H9 (cell line): Measurements from ENCODE around the gene GFRA1. TPM values are rescaled to one million over a fixed set of nuclear protein-coding genes. Genes with fewer than 3 reads are reported as not detected.
A peak's percentile ranks its signal among the peaks of the same experiment; 100 is the strongest.

Experiments
- DNase-seq: peaks from one replicate; pipeline ENCODE4 v3.0.0-alpha.2; 2017
- H2AFZ ChIP-seq: one replicate; pipeline ENCODE4 v1.6.1; 2013; ENCODE audit warnings: mild to moderate bottlenecking, low read length, control low read depth, moderate library complexity
- H2AK5ac ChIP-seq: 2 replicates; pipeline ENCODE4 v1.6.1; 2013; ENCODE audit warnings: low read length, control low read depth, mixed read lengths; ENCODE audit not compliant: insufficient read length
- H2BK120ac ChIP-seq: one replicate; pipeline ENCODE4 v1.6.1; 2013; ENCODE audit warnings: low read depth, mild to moderate bottlenecking, low read length, control low read depth, inconsistent platforms; ENCODE audit not compliant: poor library complexity, severe bottlenecking
- H2BK12ac ChIP-seq: 2 replicates; pipeline ENCODE4 v1.6.1; 2013; ENCODE audit warnings: low read length, control low read depth, mixed read lengths, low read depth; ENCODE audit not compliant: insufficient read length
- H2BK15ac ChIP-seq: 2 replicates; pipeline ENCODE4 v1.6.1; 2013; ENCODE audit warnings: low read depth, low read length, control low read depth
- H2BK20ac ChIP-seq: one replicate; pipeline ENCODE4 v1.6.1; 2013; ENCODE audit warnings: low read depth, mild to moderate bottlenecking, low read length, control low read depth, inconsistent platforms; ENCODE audit not compliant: poor library complexity, severe bottlenecking
- H2BK5ac ChIP-seq: 2 replicates; pipeline ENCODE4 v1.6.1; 2013; ENCODE audit warnings: low read length, control low read depth, mixed read lengths; ENCODE audit not compliant: insufficient read length
- H3K14ac ChIP-seq: 2 replicates; pipeline ENCODE4 v1.6.1; 2013; ENCODE audit warnings: low read length, control low read depth; ENCODE audit not compliant: insufficient read depth
- H3K18ac ChIP-seq: 2 replicates; pipeline ENCODE4 v1.6.1; 2013; ENCODE audit warnings: low read depth, mild to moderate bottlenecking, mixed read lengths, low read length, control low read depth; ENCODE audit not compliant: insufficient read length
- H3K23ac ChIP-seq: 2 replicates; pipeline ENCODE4 v1.6.1; 2013; ENCODE audit warnings: low read length, control low read depth, mixed read lengths, low read depth; ENCODE audit not compliant: insufficient read length
- H3K23me2 ChIP-seq: 2 replicates; pipeline ENCODE4 v1.6.1; 2013; ENCODE audit warnings: low read depth, mild to moderate bottlenecking, mixed read lengths, low read length, control low read depth; ENCODE audit not compliant: insufficient read length, poor library complexity, severe bottlenecking
- H3K27ac ChIP-seq: 2 replicates; pipeline ENCODE4 v1.5.1; 2013; ENCODE audit warnings: low read length, control low read depth, mixed read lengths, low read depth; ENCODE audit not compliant: insufficient read length
- H3K27me3 ChIP-seq: 2 replicates; pipeline ENCODE4 v1.6.1; 2013; ENCODE audit warnings: low read length, control low read depth, inconsistent platforms; ENCODE audit not compliant: insufficient read depth
- H3K4ac ChIP-seq: 2 replicates; pipeline ENCODE4 v1.6.1; 2013; ENCODE audit warnings: low read depth, mild to moderate bottlenecking, control low read depth, inconsistent platforms, low read length, moderate library complexity
- H3K4me1 ChIP-seq: 2 replicates; pipeline ENCODE4 v1.6.1; 2013; ENCODE audit warnings: low read length, control low read depth, inconsistent platforms; ENCODE audit not compliant: insufficient read depth
- H3K4me2 ChIP-seq: 2 replicates; pipeline ENCODE4 v1.6.1; 2013; ENCODE audit warnings: low read length, control low read depth, mixed read lengths; ENCODE audit not compliant: insufficient read length, insufficient read depth
- H3K56ac ChIP-seq: 2 replicates; pipeline ENCODE4 v1.6.1; 2013; ENCODE audit warnings: low read depth, mild to moderate bottlenecking, mixed read lengths, low read length, control low read depth; ENCODE audit not compliant: insufficient read length
- H3K79me1 ChIP-seq: 2 replicates; pipeline ENCODE4 v1.6.1; 2013; ENCODE audit warnings: low read depth, mild to moderate bottlenecking, moderate library complexity, low read length, control low read depth, inconsistent platforms; ENCODE audit not compliant: insufficient read depth, poor library complexity, severe bottlenecking
- H3K79me2 ChIP-seq: 2 replicates; pipeline ENCODE4 v1.6.1; 2013; ENCODE audit warnings: low read length, control low read depth, inconsistent platforms; ENCODE audit not compliant: insufficient read depth
- H3K9ac ChIP-seq: 2 replicates; pipeline ENCODE4 v1.6.1; 2013; ENCODE audit warnings: low read length, control low read depth, mixed read lengths; ENCODE audit not compliant: insufficient read length; ENCODE audit errors: extremely low read depth
- H3K9me3 ChIP-seq: one replicate; pipeline ENCODE4 v1.6.1; 2013; ENCODE audit warnings: low read depth, low read length, inconsistent platforms; ENCODE audit not compliant: control insufficient read depth
- H3T11ph ChIP-seq: one replicate; pipeline ENCODE4 v1.6.1; 2013; ENCODE audit warnings: mild to moderate bottlenecking, low read length, control low read depth, inconsistent platforms
- H4K20me1 ChIP-seq: one replicate; pipeline ENCODE4 v1.6.1; 2013; ENCODE audit not compliant: control insufficient read depth, insufficient read length, insufficient read depth
- H4K5ac ChIP-seq: 2 replicates; pipeline ENCODE4 v1.6.1; 2013; ENCODE audit warnings: low read depth, mild to moderate bottlenecking, mixed read lengths, low read length, control low read depth; ENCODE audit not compliant: insufficient read length
- H4K8ac ChIP-seq: replicated peaks from 2 replicates; pipeline ENCODE4 v1.6.1; 2013; ENCODE audit warnings: low read length, control low read depth, mixed read lengths, low read depth; ENCODE audit not compliant: insufficient read length
- H4K91ac ChIP-seq: 2 replicates; pipeline ENCODE4 v1.6.1; 2013; ENCODE audit warnings: low read depth, mild to moderate bottlenecking, moderate library complexity, mixed read lengths, low read length, control low read depth; ENCODE audit not compliant: insufficient read length
- H3K27ac Mint-ChIP-seq, 3 experiments: 2 replicates in 2 of 3; 3 replicates in 1 of 3; pipeline ENCODE4 v1.8.0; 2020 to 2021; ENCODE audit warnings: mixed read lengths in 3 of 3, mild to moderate bottlenecking in 1 of 3, moderate library complexity in 1 of 3
- H3K27me3 Mint-ChIP-seq: 2 replicates; pipeline ENCODE4 v1.8.0; 2021; ENCODE audit warnings: low read depth, mild to moderate bottlenecking, moderate library complexity, mixed read lengths
- H3K36me3 Mint-ChIP-seq, 3 experiments: 2 replicates in 2 of 3; 3 replicates in 1 of 3; pipeline ENCODE4 v1.8.0; 2020 to 2021; ENCODE audit warnings: low read depth in 3 of 3, mixed read lengths in 3 of 3; ENCODE audit not compliant: insufficient read depth in 1 of 3
- H3K4me1 Mint-ChIP-seq, 2 experiments: 2 replicates each; pipeline ENCODE4 v1.8.0; 2020; ENCODE audit warnings: mixed read lengths in 2 of 2
- H3K4me3 Mint-ChIP-seq, 2 experiments: 2 replicates in 1 of 2; 3 replicates in 1 of 2; pipeline ENCODE4 v1.8.0; 2020 to 2021; ENCODE audit warnings: mild to moderate bottlenecking in 2 of 2, mixed read lengths in 2 of 2, moderate library complexity in 1 of 2
- H3K9me3 Mint-ChIP-seq, 2 experiments: 2 replicates in 1 of 2; 3 replicates in 1 of 2; pipeline ENCODE4 v1.8.0; 2020; ENCODE audit warnings: mild to moderate bottlenecking in 2 of 2, mixed read lengths in 2 of 2, moderate library complexity in 1 of 2
- CTCF ChIP-seq: fragments of 200-600 bp; sonication (generic); conservative IDR thresholded peaks from 3 replicates; pipeline ENCODE4 v1.8.0; 2021; ENCODE audit warnings: antibody characterized with exemption, mild to moderate bottlenecking
- WGBS: extraction: QIAGEN DNeasy Blood & Tissue Kit; methylation state at CpG from one replicate; pipeline ENCODE4 v1.1.7; 2013; ENCODE audit warnings: missing lambda C conversion rate, low lambda C conversion rate, mixed read lengths; ENCODE audit not compliant: insufficient read length; ENCODE audit errors: extremely low coverage; 5-methylcytosine and 5-hydroxymethylcytosine counted together
- long read RNA-seq: library from polyadenylated mRNA; unstranded; transcript quantifications from one replicate; pipeline ENCODE4 v2.0.0, GENCODE V29; 2020
- total RNA-seq: library from RNA; stranded (reverse); gene quantifications from 2 replicates; pipeline ENCODE4 v1.2.1, GENCODE V29; 2021

GFRA1 gene, protein sequence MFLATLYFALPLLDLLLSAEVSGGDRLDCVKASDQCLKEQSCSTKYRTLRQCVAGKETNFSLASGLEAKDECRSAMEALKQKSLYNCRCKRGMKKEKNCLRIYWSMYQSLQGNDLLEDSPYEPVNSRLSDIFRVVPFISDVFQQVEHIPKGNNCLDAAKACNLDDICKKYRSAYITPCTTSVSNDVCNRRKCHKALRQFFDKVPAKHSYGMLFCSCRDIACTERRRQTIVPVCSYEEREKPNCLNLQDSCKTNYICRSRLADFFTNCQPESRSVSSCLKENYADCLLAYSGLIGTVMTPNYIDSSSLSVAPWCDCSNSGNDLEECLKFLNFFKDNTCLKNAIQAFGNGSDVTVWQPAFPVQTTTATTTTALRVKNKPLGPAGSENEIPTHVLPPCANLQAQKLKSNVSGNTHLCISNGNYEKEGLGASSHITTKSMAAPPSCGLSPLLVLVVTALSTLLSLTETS
- total RNA-seq, result 0.24 and 0.59 TPM in 2 replicates
- long read RNA-seq, result 0 reads

DNA sequence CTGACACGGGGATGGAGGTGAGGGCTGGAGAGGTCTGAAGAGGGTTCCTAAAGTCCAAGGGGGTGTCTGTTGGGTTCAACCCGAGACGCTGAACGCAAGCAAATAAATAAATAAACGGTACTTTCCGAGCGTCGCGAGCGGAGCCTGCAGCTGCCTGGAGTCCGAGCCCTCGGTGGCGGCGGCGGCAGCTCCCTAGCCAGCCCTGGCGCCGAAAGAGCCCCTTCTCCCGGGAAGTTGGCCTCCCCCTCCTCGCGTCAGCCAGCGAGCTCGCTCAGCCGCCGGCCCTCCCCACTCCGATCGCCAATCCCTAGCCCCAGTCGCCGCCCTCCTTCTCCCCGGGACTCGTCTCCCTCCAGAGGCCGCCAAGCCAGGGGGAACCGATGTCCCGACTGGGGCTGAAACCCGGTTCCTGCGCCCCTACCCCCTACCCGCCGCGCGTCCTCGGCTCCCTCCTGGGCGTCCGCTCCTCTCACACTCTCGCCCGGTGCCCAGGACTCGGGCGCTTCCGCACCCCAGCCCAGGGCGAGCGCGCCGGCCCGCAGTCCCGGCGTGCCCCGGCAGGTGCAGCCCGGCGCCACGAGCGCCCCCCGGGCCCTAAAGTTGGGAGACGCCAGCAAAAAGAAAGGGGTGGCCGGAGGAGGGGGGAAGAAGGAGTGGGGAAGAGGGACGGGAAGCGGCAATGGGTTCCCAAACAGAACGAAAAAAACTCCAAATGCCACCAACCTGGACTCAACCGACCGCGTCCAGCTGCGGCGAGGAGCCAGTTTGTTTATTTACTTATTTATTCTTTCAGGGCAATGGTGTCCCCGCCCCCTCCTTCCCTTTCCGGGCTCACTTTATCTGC, at the start of gene GFRA1:
Gene GFRA1 (minus strand): TSS at position 767 of the 844 bp plus-strand sequence. CDS start 1,177 bp downstream, outside the sequence.
- H4K20me1 ChIP-seq, result no peaks in the 10 kb centered on the region
- Mint-ChIP-seq H3K9me3 (no peaks in the 10 kb centered on the region; a peak in 3 of 5 replicates), H3K27me3 (no peaks in the 10 kb centered on the region; the same call in none of the 2 replicates), H3K27ac (no peak within 1 kb of the TSS), H3K4me3 (peak within 1 kb of the TSS; percentile 68 to 91), H3K36me3 (no peaks in the 10 kb centered on the region; a peak in 2 of 7 replicates), H3K4me1 (peaks cover 14 to 15% of the 10 kb centered on the region in 2 experiments)
- no peaks in the 10 kb centered on the region for H3K9me3 ChIP-seq
- H3K14ac ChIP-seq, result no peak within 1 kb of the TSS
- H2BK15ac ChIP-seq, result no peak within 1 kb of the TSS
- H4K91ac ChIP-seq, result no peak within 1 kb of the TSS
- H3K27ac ChIP-seq, result no peak within 1 kb of the TSS
- H3K4ac ChIP-seq, result no peak within 1 kb of the TSS
- H3K4me1 ChIP-seq, result no peaks in the 10 kb centered on the region
- H2BK120ac ChIP-seq, result no peak within 1 kb of the TSS
- no peak within 1 kb of the TSS for H3K56ac ChIP-seq
- H2BK20ac ChIP-seq, result no peak within 1 kb of the TSS
- peaks cover 57% of the 10 kb centered on the region for H3K27me3 ChIP-seq
- no peak within 1 kb of the TSS for H3K9ac ChIP-seq
- no peak within 1 kb of the TSS for H3K23ac ChIP-seq
- H2AK5ac ChIP-seq, result no peak within 1 kb of the TSS
- H4K5ac ChIP-seq, result no peak within 1 kb of the TSS
- H3K18ac ChIP-seq, result no peak within 1 kb of the TSS
- H3K79me1 ChIP-seq, result no peaks in the 10 kb centered on the region
- H3K4me2 ChIP-seq, result peak within 1 kb of the TSS; percentile 94
- H2BK5ac ChIP-seq, result no peak within 1 kb of the TSS
- no peak within 1 kb of the TSS for H2BK12ac ChIP-seq
- no peak within 1 kb of the TSS for H2AFZ ChIP-seq
- H4K8ac ChIP-seq, result no peak within 1 kb of the TSS
- no peaks in the 10 kb centered on the region for H3K79me2 ChIP-seq
- H3K23me2 ChIP-seq, result peaks cover 37% of the 10 kb centered on the region
- peak; percentile 41; the same call in 2 of the 3 replicates for TF ChIP-seq CTCF
- peak; percentile 55 for DNase-seq
- no CpG with 5 or more reads among the region's 72 CpGs for WGBS
- H3T11ph ChIP-seq, result no peak within 1 kb of the TSS
